GM12864 (cell line): ENCODE measurements around the gene KLK15.

ENCODE experiments used
- DNase-seq: peaks from one replicate; pipeline ENCODE4 v3.0.0-alpha.2; 2011; ENCODE audit warnings: low read depth
- H3K4me3 ChIP-seq: 2 replicates; pipeline ENCODE4 v1.5.1; 2011; ENCODE audit warnings: mild to moderate bottlenecking, low read depth, low read length, control low read depth
- CTCF ChIP-seq: IDR thresholded peaks from 2 replicates; pipeline ENCODE4 v1.5.1; 2011; ENCODE audit warnings: low read depth, mild to moderate bottlenecking, moderate library complexity, low read length, control low read depth, inconsistent platforms; ENCODE audit errors: missing control alignments

KLK15 gene

GRCh38 chr19:50844296-50844935, 11.0 kb upstream of the KLK15 start:
- no peak overlapping the region for H3K4me3 ChIP-seq
- DNase-seq, result no peak
- no peak for TF ChIP-seq CTCF

- no peak for DNase-seq
- no peak for TF ChIP-seq CTCF
- no peak overlapping the region for H3K4me3 ChIP-seq
These were observed 10.4 kb upstream of the KLK15 start for GRCh38 chr19:50843701-50844221.

GRCh38 chr19:50843205-50843604, 9.8 kb upstream of the KLK15 start:
- no peak overlapping the region for H3K4me3 ChIP-seq
- DNase-seq, result no peak
- TF ChIP-seq CTCF, result no peak

GRCh38 chr19:50842130-50842529, 8.8 kb upstream of the KLK15 start:
- no peak for TF ChIP-seq CTCF
- DNase-seq, result no peak
- H3K4me3 ChIP-seq, result no peak overlapping the region

- TF ChIP-seq CTCF, result no peak
- no peak for DNase-seq
- no peak overlapping the region for H3K4me3 ChIP-seq
These were observed 6.6 kb upstream of the KLK15 start for GRCh38 chr19:50839712-50840655.

- no peak for DNase-seq
- H3K4me3 ChIP-seq, result no peak overlapping the region
- peak; percentile 53 for TF ChIP-seq CTCF
These were observed 4.9 kb upstream of the KLK15 start for GRCh38 chr19:50838239-50838638.
